ENCODE data around the gene FLCN.

- TF ChIP-seq CTCF (IDR thresholded peaks at IDR 0.05) (peak in 1 of 3 donors; percentile 56), POLR2A (IDR thresholded peaks at IDR 0.05) (peak in 1 of 2 donors; percentile 57)
Observed at GRCh38 chr17:17237026-17237799, at the start of gene FLCN.

All from lower leg skin (tissue), 3 donors.